Loucy (cell line): Measurements from ENCODE around the gene TCP10L.

Experiments used
- EZH2phosphoT487 ChIP-seq: fragments of 200-600 bp; IDR thresholded peaks from 2 replicates; pipeline ENCODE4 v1.6.1; 2018; ENCODE audit warnings: antibody characterized with exemption, mild to moderate bottlenecking, moderate library complexity, borderline replicate concordance
- TF ChIP-seq, protein P1 (sequence below): fragments of 200-600 bp; sonication (generic); conservative IDR thresholded peaks from 2 replicates; pipeline ENCODE4 v1.5.1; 2014; ENCODE audit warnings: mild to moderate bottlenecking, antibody characterized with exemption, low read length

DNA sequence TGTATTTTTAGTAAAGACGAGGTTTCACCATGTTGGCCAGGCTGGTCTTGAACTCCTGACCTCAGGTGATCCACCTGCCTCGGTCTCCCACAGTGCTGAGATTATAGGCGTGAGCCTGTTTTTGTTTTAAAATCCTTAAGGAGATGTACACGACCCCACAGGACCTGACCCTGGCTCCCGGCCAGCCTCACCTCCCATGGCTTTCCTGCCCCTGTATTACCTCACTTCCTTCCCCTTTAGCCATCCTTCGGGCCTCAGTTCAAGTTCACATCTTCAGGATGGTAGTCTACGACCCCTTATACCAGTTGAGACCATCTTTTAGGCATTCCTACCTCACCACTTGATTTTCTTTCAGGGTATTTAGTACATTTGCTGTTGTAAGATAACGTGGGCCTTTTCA, 36.3 kb downstream of the TCP10L start:
- TF ChIP-seq, protein P1, sequence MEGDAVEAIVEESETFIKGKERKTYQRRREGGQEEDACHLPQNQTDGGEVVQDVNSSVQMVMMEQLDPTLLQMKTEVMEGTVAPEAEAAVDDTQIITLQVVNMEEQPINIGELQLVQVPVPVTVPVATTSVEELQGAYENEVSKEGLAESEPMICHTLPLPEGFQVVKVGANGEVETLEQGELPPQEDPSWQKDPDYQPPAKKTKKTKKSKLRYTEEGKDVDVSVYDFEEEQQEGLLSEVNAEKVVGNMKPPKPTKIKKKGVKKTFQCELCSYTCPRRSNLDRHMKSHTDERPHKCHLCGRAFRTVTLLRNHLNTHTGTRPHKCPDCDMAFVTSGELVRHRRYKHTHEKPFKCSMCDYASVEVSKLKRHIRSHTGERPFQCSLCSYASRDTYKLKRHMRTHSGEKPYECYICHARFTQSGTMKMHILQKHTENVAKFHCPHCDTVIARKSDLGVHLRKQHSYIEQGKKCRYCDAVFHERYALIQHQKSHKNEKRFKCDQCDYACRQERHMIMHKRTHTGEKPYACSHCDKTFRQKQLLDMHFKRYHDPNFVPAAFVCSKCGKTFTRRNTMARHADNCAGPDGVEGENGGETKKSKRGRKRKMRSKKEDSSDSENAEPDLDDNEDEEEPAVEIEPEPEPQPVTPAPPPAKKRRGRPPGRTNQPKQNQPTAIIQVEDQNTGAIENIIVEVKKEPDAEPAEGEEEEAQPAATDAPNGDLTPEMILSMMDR, result no peak
- TF ChIP-seq EZH2phosphoT487, result no peak
